ENCODE results near the gene RNF207. TPM values are rescaled to one million over a fixed set of nuclear protein-coding genes. Genes with fewer than 3 reads are reported as not detected.

The RNF207 gene
- total and polyA plus RNA-seq, 2 donors (not counting 3 experiments of a cell fraction or from before 2014, with no cell fraction given): 3.2 to 8.2 TPM

- Histone ChIP-seq H3K79me2 (ENCODE audit: control insufficient read depth, insufficient read depth, low read length) (peaks cover 6% of the 10 kb centered on the region), H3K36me3 (ENCODE audit: control insufficient read depth in 2 of 2, extremely low read depth in 1 of 2, insufficient read depth in 2 of 2, low read length in 2 of 2) (peaks cover 8 to 23% of the 10 kb centered on the region in 2 experiments), H3K9me1 (replicated peaks; ENCODE audit: control insufficient read depth, extremely low read depth, insufficient read depth, low read length) (no peaks in the 10 kb centered on the region), H3K27ac (ENCODE audit: insufficient read depth, low read depth, low read length) (no peak overlapping the region), H4K20me1 (replicated peaks; ENCODE audit: control insufficient read depth, extremely low read depth, insufficient read depth, low read length) (no peaks in the 10 kb centered on the region), H3K4me3 (replicated peaks in 1 of 3; ENCODE audit: insufficient read depth in 1 of 3, low read depth in 1 of 3, low read length in 3 of 3) (no peak overlapping the region), H3K4me2 (ENCODE audit: insufficient read depth, low read length) (no peak overlapping the region), H3K4me1 (ENCODE audit: control insufficient read depth, extremely low read depth, insufficient read depth, low read length) (no peaks in the 10 kb centered on the region), H3K9ac (replicated peaks; ENCODE audit: extremely low read depth, insufficient read depth, low read length) (no peak overlapping the region), H3K9me3 (replicated peaks; ENCODE audit: control insufficient read depth, insufficient read depth, low read length) (no peaks in the 10 kb centered on the region), H3K27me3 (ENCODE audit: control insufficient read depth in 2 of 2, insufficient read depth in 2 of 2, low read length in 2 of 2) (no peaks in the 10 kb centered on the region), H2AFZ (ENCODE audit: low read depth, low read length) (no peak overlapping the region)
- dilution Hi-C loops (cut with MboI; ENCODE audit: extremely low pct_ligation_motif_present, low sequenced_read_pairs) (no loop called here), intact Hi-C loops (cut with micrococcal nuclease) (no loop called here)
- no TSS peak for BruUV-seq (replicated peaks)
- POLR2A ChIA-PET: no interaction called here
- DNase-seq (ENCODE audit: low read depth, low spot score) (no peak), FAIRE-seq (no peak)
- CTCF ChIA-PET: interaction anchor here (1.2 kb wide), 1 partner anchor 20 kb away, joined by 5 read pairs; no protein-coding TSS in a partner anchor
- no peak for TF ChIP-seq MAX (IDR thresholded peaks at IDR 0.05; ENCODE audit: insufficient read depth, insufficient read length)
- no peak for TF ChIP-seq JUN (IDR thresholded peaks at IDR 0.05; ENCODE audit: borderline replicate concordance, insufficient read depth, insufficient read length, low read depth)
- TF ChIP-seq POLR2AphosphoS5 (IDR thresholded peaks at IDR 0.05; ENCODE audit: insufficient read depth, low read depth, low read length): no peak
Observed at GRCh38 chr1:6224718-6225117, 18.8 kb downstream of the RNF207 start.

GRCh38 chr1:6225651-6226050 lies 19.7 kb downstream of the RNF207 start:
- no peaks in the 10 kb centered on the region for H3K4me1 ChIP-seq (ENCODE audit: control insufficient read depth, extremely low read depth, insufficient read depth, low read length)
- H3K4me2 ChIP-seq (ENCODE audit: insufficient read depth, low read length): no peak overlapping the region
- BruUV-seq (replicated peaks): no TSS peak
- dilution Hi-C loops (cut with MboI; ENCODE audit: extremely low pct_ligation_motif_present, low sequenced_read_pairs): no loop called here
- no peak overlapping the region for H2AFZ ChIP-seq (ENCODE audit: low read depth, low read length)
- no peak overlapping the region for H3K9ac ChIP-seq (replicated peaks; ENCODE audit: extremely low read depth, insufficient read depth, low read length)
- no peaks in the 10 kb centered on the region for H4K20me1 ChIP-seq (replicated peaks; ENCODE audit: control insufficient read depth, extremely low read depth, insufficient read depth, low read length)
- ChIA-PET CTCF (interaction anchor here (1.0 to 1.3 kb wide), 2 partner anchors 20 to 211 kb away, joined by 3 to 8 read pairs; partner anchors contain the start of gene RNF207), POLR2A (no interaction called here)
- no peaks in the 10 kb centered on the region for H3K9me1 ChIP-seq (replicated peaks; ENCODE audit: control insufficient read depth, extremely low read depth, insufficient read depth, low read length)
- TF ChIP-seq MYC (IDR thresholded peaks at IDR 0.05; ENCODE audit: low read depth, low read length) (no peak), GATA2 (IDR thresholded peaks at IDR 0.05; ENCODE audit: insufficient read depth, insufficient read length, low read depth, low read length) (no peak), POLR2AphosphoS5 (IDR thresholded peaks at IDR 0.05; ENCODE audit: insufficient read depth, low read depth, low read length) (no peak), POLR2A (IDR thresholded peaks at IDR 0.05; ENCODE audit: low read depth, low read length) (no peak), MAX (IDR thresholded peaks at IDR 0.05; ENCODE audit: insufficient read depth, insufficient read length) (no peak), CTCF (IDR thresholded peaks at IDR 0.05; ENCODE audit: extremely low read depth in 1 of 2, insufficient read depth in 1 of 2, low read depth in 1 of 2, low read length in 2 of 2) (no peak), JUN (IDR thresholded peaks at IDR 0.05; ENCODE audit: borderline replicate concordance, insufficient read depth, insufficient read length, low read depth) (no peak), FOS (IDR thresholded peaks at IDR 0.05; ENCODE audit: borderline replicate concordance, insufficient read depth, low read length) (no peak), EZH2 (IDR thresholded peaks at IDR 0.05; ENCODE audit: borderline replicate concordance, low read depth, low read length, severe bottlenecking) (no peak)
- FAIRE-seq (no peak), DNase-seq (ENCODE audit: low read depth, low spot score) (no peak)
- H3K4me3 ChIP-seq (replicated peaks in 1 of 3; ENCODE audit: insufficient read depth in 1 of 3, low read depth in 1 of 3, low read length in 3 of 3): no peak overlapping the region
- H3K9me3 ChIP-seq (replicated peaks; ENCODE audit: control insufficient read depth, insufficient read depth, low read length): no peaks in the 10 kb centered on the region
- H3K79me2 ChIP-seq (ENCODE audit: control insufficient read depth, insufficient read depth, low read length): peaks cover 6% of the 10 kb centered on the region
- H3K36me3 ChIP-seq (ENCODE audit: control insufficient read depth in 2 of 2, extremely low read depth in 1 of 2, insufficient read depth in 2 of 2, low read length in 2 of 2): peaks cover 8 to 23% of the 10 kb centered on the region in 2 experiments
- H3K27me3 ChIP-seq (ENCODE audit: control insufficient read depth in 2 of 2, insufficient read depth in 2 of 2, low read length in 2 of 2): no peaks in the 10 kb centered on the region
- no peak overlapping the region for H3K27ac ChIP-seq (ENCODE audit: insufficient read depth, low read depth, low read length)
- intact Hi-C loops (cut with micrococcal nuclease): no loop called here

All from endothelial cell of umbilical vein (primary cell).